ENCODE data around the gene PLXND1.
"Not testable (repeated sequence)": the region's sequence is repeated elsewhere in the genome, so short reads cannot be mapped to it uniquely, and the experiment has no call there.

The PLXND1 gene

GRCh38 chr3:129526121-129526900 is 80.2 kb downstream of the PLXND1 start:
- Mint-ChIP-seq H3K4me3 (no peak overlapping the region), H3K36me3 (ENCODE audit: low read depth) (no peaks in the 10 kb centered on the region), H3K4me1 (ENCODE audit: low read depth) (peaks cover 5% of the 10 kb centered on the region), H3K27me3 (no peaks in the 10 kb centered on the region), H3K27ac (peak overlapping the region; percentile 31), H3K9me3 (no peaks in the 10 kb centered on the region)

GRCh38 chr3:129525341-129525968 is 81.0 kb downstream of the PLXND1 start:
- no peaks in the 10 kb centered on the region for H3K27me3 Mint-ChIP-seq
- no peaks in the 10 kb centered on the region for H3K9me3 Mint-ChIP-seq
- no peak overlapping the region for H3K4me3 Mint-ChIP-seq
- peak overlapping the region; percentile 31 for H3K27ac Mint-ChIP-seq
- no peaks in the 10 kb centered on the region for H3K36me3 Mint-ChIP-seq (ENCODE audit: low read depth)
- peaks cover 5% of the 10 kb centered on the region for H3K4me1 Mint-ChIP-seq (ENCODE audit: low read depth)

GRCh38 chr3:129524081-129524480 is 82.4 kb downstream of the PLXND1 start:
- Mint-ChIP-seq H3K4me3 (no peak overlapping the region), H3K27me3 (no peaks in the 10 kb centered on the region), H3K9me3 (no peaks in the 10 kb centered on the region), H3K4me1 (ENCODE audit: low read depth) (peaks cover 5% of the 10 kb centered on the region), H3K36me3 (ENCODE audit: low read depth) (no peaks in the 10 kb centered on the region), H3K27ac (no peak overlapping the region)

GRCh38 chr3:129522953-129523352 is 83.5 kb downstream of the PLXND1 start:
- Mint-ChIP-seq H3K27me3 (no peaks in the 10 kb centered on the region), H3K4me3 (no peak overlapping the region), H3K27ac (no peak overlapping the region), H3K4me1 (ENCODE audit: low read depth) (peaks cover 5% of the 10 kb centered on the region), H3K9me3 (no peaks in the 10 kb centered on the region), H3K36me3 (ENCODE audit: low read depth) (no peaks in the 10 kb centered on the region)

GRCh38 chr3:129521611-129522010 is 84.9 kb downstream of the PLXND1 start:
- H3K27me3 Mint-ChIP-seq, result no peaks in the 10 kb centered on the region
- peaks cover 5% of the 10 kb centered on the region for H3K4me1 Mint-ChIP-seq (ENCODE audit: low read depth)
- H3K4me3 Mint-ChIP-seq, result no peak overlapping the region
- no peaks in the 10 kb centered on the region for H3K9me3 Mint-ChIP-seq
- H3K36me3 Mint-ChIP-seq (ENCODE audit: low read depth), result no peaks in the 10 kb centered on the region
- no peak overlapping the region for H3K27ac Mint-ChIP-seq

GRCh38 chr3:129520960-129521359 is 85.5 kb downstream of the PLXND1 start:
- Mint-ChIP-seq H3K36me3 (ENCODE audit: low read depth) (no peaks in the 10 kb centered on the region), H3K4me1 (ENCODE audit: low read depth) (peaks cover under 1% of the 10 kb centered on the region), H3K27ac (no peak overlapping the region), H3K4me3 (no peak overlapping the region), H3K27me3 (no peaks in the 10 kb centered on the region), H3K9me3 (no peaks in the 10 kb centered on the region)

- Mint-ChIP-seq H3K27me3 (no peaks in the 10 kb centered on the region), H3K4me3 (no peak overlapping the region), H3K4me1 (ENCODE audit: low read depth) (no peaks in the 10 kb centered on the region), H3K9me3 (no peaks in the 10 kb centered on the region), H3K27ac (no peak overlapping the region), H3K36me3 (ENCODE audit: low read depth) (no peaks in the 10 kb centered on the region)
Measured at GRCh38 chr3:129519896-129520715, 86.4 kb downstream of the PLXND1 start.

GRCh38 chr3:129519449-129519848 is 87.0 kb downstream of the PLXND1 start:
- Mint-ChIP-seq H3K4me1 (ENCODE audit: low read depth) (no peaks in the 10 kb centered on the region), H3K9me3 (no peaks in the 10 kb centered on the region), H3K27ac (no peak overlapping the region)

GRCh38 chr3:129518581-129518980 is 87.9 kb downstream of the PLXND1 start:
- no peaks in the 10 kb centered on the region for H3K9me3 Mint-ChIP-seq
- no peak overlapping the region for H3K27ac Mint-ChIP-seq
- H3K27me3 Mint-ChIP-seq, result no peaks in the 10 kb centered on the region
- H3K4me3 Mint-ChIP-seq, result no peak overlapping the region
- H3K4me1 Mint-ChIP-seq (ENCODE audit: low read depth), result no peaks in the 10 kb centered on the region
- no peaks in the 10 kb centered on the region for H3K36me3 Mint-ChIP-seq (ENCODE audit: low read depth)

More at GRCh38 chr3:129519449-129519848, 87.0 kb downstream of the PLXND1 start:
- H3K36me3 Mint-ChIP-seq (ENCODE audit: low read depth), result no peaks in the 10 kb centered on the region
- no peaks in the 10 kb centered on the region for H3K27me3 Mint-ChIP-seq
- no peak overlapping the region for H3K4me3 Mint-ChIP-seq

- H3K4me1 Mint-ChIP-seq (ENCODE audit: low read depth), result no peaks in the 10 kb centered on the region
- no peaks in the 10 kb centered on the region for H3K9me3 Mint-ChIP-seq
- no peaks in the 10 kb centered on the region for H3K27me3 Mint-ChIP-seq
- H3K4me3 Mint-ChIP-seq, result no peak overlapping the region
- H3K27ac Mint-ChIP-seq, result no peak overlapping the region
- H3K36me3 Mint-ChIP-seq (ENCODE audit: low read depth), result no peaks in the 10 kb centered on the region
Measured at GRCh38 chr3:129518038-129518561, 88.4 kb downstream of the PLXND1 start.

- no peak overlapping the region for H3K4me3 Mint-ChIP-seq
- H3K36me3 Mint-ChIP-seq (ENCODE audit: low read depth), result no peaks in the 10 kb centered on the region
- H3K9me3 Mint-ChIP-seq, result no peaks in the 10 kb centered on the region
- no peaks in the 10 kb centered on the region for H3K4me1 Mint-ChIP-seq (ENCODE audit: low read depth)
- no peaks in the 10 kb centered on the region for H3K27me3 Mint-ChIP-seq
- H3K27ac Mint-ChIP-seq, result no peak overlapping the region
Measured at GRCh38 chr3:129517516-129517915, 89.0 kb downstream of the PLXND1 start.

GRCh38 chr3:129515821-129516432 is 90.5 kb downstream of the PLXND1 start:
- not testable (repeated sequence) for H3K4me3 Mint-ChIP-seq; H3K4me1 Mint-ChIP-seq (ENCODE audit: low read depth); H3K27ac Mint-ChIP-seq; H3K9me3 Mint-ChIP-seq; H3K27me3 Mint-ChIP-seq; H3K36me3 Mint-ChIP-seq (ENCODE audit: low read depth)

GRCh38 chr3:129515108-129515820 is 91.2 kb downstream of the PLXND1 start:
- H3K9me3 Mint-ChIP-seq; H3K27ac Mint-ChIP-seq; H3K4me1 Mint-ChIP-seq (ENCODE audit: low read depth); H3K27me3 Mint-ChIP-seq; H3K36me3 Mint-ChIP-seq (ENCODE audit: low read depth); H3K4me3 Mint-ChIP-seq: not testable (repeated sequence)

- Mint-ChIP-seq H3K4me3 (no peak overlapping the region), H3K4me1 (ENCODE audit: low read depth) (no peaks in the 10 kb centered on the region), H3K9me3 (no peaks in the 10 kb centered on the region), H3K27me3 (no peaks in the 10 kb centered on the region), H3K27ac (no peak overlapping the region), H3K36me3 (ENCODE audit: low read depth) (peaks cover 4% of the 10 kb centered on the region)
Measured at GRCh38 chr3:129514563-129514962, 91.9 kb downstream of the PLXND1 start.

Measured in stimulated activated naive CD8-positive, alpha-beta T cell treated with anti-CD3 and anti-CD28 coated beads, Interleukin-15, Interleukin-2, amounts not matched to agents 100 ng/mL and 50 ng/mL, for 24 hours (primary cell).